SK-MEL-5 (cell line): ENCODE data around the gene TNNI2. TPM values are rescaled to one million over a fixed set of nuclear protein-coding genes. Genes with fewer than 3 reads are reported as not detected.

ENCODE experiments used
- DNase-seq: peaks from one replicate; pipeline ENCODE4 v3.0.0-alpha.2; 2016; ENCODE audit warnings: low read depth, low spot score
- in situ Hi-C: cut with HindIII; loops from 2 replicates; pipeline ENCODE4 v1.10.0; 2016; ENCODE audit warnings: low sequenced_read_pairs, high pct_unique_total_duplicates, low pct_unique_long_range_greater_than_20kb
- small RNA-seq, 2 experiments: library from RNA; depleted of rRNA; stranded (forward); fragments of <200 nt; gene quantifications; one replicate each; pipeline ENCODE3, GENCODE V24; 2014
- total RNA-seq: library from RNA; depleted of rRNA; stranded (reverse); fragments of >200 nt; shearing (Covaris generic); gene quantifications from 2 replicates; pipeline ENCODE4 v1.2.3, GENCODE V29; 2014; rRNA removed

TNNI2 gene
- total RNA-seq, 1 experiment from 2014 or later: not detected

DNA sequence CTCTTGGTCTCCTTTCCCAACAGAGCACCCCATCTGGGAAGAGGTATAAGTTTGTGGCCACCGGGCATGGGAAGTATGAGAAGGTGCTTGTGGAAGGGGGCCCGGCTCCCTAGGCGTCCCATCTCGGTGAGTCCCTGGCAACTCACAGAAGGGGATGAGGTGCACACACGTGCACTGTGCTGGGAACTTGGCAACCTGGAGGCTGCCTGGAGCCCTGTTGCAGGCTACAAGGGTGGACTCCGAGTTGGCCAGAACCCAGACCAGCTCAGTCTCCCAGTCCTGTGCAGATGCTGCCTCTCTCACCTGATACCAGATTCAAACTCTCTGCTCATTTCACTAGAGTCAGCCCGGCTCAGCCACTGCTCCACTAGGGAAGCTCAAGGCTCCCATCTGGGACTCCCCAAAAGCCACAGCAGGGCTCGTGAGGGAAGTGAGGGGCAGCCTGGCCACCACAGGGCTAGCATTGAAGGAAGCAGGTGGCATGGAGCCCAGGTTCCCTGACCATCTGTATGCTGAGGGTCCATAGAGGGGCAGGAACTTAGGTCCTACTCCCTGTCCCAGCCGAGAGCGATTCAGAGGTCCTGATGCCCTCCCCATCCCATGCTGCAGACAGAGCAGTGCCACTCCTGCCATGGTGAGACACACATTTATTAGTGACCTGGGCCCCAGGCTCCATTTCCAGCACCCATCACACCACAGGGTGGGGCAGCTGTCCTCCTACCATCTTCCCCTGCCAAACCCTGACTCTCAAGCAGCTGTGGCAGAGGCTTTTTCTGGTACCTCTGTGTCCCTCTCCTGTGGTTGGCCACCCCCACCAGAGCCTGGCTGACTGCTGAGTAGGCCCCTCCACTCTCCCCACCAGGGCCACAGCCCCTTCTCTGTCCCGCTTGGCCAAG, 48.9 kb downstream of the TNNI2 start:
- no peak for DNase-seq
- in situ Hi-C loops: no loop called here

GRCh38 chr11:1888347-1888753, 49.6 kb downstream of the TNNI2 start:
- no peak for DNase-seq

DNA sequence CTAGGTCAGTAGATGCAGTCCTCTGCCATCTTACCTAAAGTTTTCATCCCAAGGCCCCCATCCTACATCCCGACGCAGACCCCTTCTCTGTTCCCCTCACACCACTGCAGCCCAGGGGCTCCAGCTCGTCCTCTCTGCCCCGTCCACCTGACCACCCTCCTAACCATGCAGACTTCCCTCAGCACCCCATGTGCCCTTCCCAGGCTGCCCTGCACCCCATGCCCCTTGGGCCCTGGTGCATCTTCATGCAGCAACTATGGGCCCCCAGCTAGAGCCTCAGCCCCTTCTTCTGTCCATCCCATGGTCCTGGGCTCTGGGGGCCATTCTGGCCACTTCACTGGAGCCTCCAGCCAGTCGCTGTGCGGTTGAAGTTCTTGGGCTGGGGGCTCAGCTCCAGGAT, 50.0 kb downstream of the TNNI2 start:
- no peak for DNase-seq
- in situ Hi-C loops: no loop called here

More at GRCh38 chr11:1888347-1888753, 49.6 kb downstream of the TNNI2 start:
- in situ Hi-C loops: no loop called here

GRCh38 chr11:1889224-1889930, 50.6 kb downstream of the TNNI2 start:
- no peak for DNase-seq
- in situ Hi-C loops: no loop called here

DNA sequence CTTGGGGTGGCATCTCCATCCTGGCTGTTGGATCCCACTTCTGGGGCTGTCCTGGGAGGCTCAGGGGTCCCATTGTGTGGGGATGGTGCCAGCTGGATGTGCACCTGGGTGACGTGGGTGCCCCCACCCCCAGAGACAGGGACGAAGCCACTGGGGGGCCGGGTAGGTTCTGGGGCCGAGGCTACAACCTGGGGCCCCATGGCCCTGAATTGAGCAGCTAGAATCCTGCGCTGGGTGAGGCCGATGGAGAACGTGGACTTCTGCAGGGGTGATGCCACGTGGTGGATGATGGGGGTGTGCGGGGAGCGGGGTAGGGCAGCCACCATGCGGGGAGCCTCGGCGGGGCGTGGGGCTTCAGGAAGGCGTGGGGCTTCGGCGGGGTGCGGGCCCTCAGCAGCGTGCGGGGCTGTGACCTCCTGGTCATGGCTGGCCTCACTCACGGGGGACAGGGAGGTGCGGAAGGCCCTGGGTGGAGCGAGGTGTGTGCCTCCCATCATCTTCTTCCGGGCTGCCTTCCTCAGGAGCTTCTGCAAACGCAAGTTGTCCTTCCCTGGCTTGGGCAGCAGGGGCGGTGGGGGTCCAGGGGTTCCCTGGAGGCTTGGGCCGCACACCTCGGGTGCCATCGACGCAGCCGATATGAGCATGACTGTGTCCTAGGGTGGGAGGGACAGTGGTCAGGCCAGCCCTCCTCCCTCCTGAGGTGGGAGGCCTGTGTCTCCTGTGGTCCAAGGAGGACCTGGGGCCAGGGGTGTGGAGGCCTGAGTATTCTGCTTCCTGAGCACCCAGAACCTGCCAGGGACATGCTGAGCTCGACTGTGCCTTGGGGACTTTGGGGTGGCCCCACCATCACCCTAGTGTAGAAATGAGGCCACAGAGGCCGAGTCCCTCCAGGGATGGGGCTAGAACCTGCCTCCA, 51.4 kb downstream of the TNNI2 start:
- in situ Hi-C loops: no loop called here
- DNase-seq: no peak

Small RNA genes within 50 kb of the gene (small RNA-seq; reads per million reads assigned to genes)
- gene AC051649.1 (0 reads per million in 2 experiments), gene MIR4298 (0 reads per million in 2 experiments)

Other genes with a start within 250 kb of the TNNI2 start
- 0.26 and 0.72 TPM in 2 replicates for gene KRTAP5-2, start 240.7 kb upstream of the TNNI2 start, total RNA-seq
- not detected in 2 replicates for gene KRTAP5-3, start 230.5 kb upstream of the TNNI2 start, total RNA-seq
- not detected in 2 replicates for gene KRTAP5-4, start 216.8 kb upstream of the TNNI2 start, total RNA-seq
- gene KRTAP5-5, start 209.2 kb upstream of the TNNI2 start, total RNA-seq: not detected in 2 replicates
- gene KRTAP5-6, start 141.8 kb upstream of the TNNI2 start, total RNA-seq: not detected in 2 replicates
- gene IFITM10, start 88.4 kb upstream of the TNNI2 start, total RNA-seq: 0.11 TPM in 1 of 2 replicates, not detected in the other
- gene CTSD, start 75.1 kb upstream of the TNNI2 start, total RNA-seq: 428 and 450 TPM in 2 replicates
- gene SYT8, start 4.0 kb upstream of the TNNI2 start, total RNA-seq: not detected in 2 replicates
- not detected in 2 replicates for gene LSP1, start 14.1 kb downstream of the TNNI2 start, total RNA-seq
- not detected in 2 replicates for gene PRR33, start 52.9 kb downstream of the TNNI2 start, total RNA-seq
- gene TNNT3, start 80.7 kb downstream of the TNNI2 start, total RNA-seq: not detected in 2 replicates
- 169 and 172 TPM in 2 replicates for gene MRPL23, start 108.4 kb downstream of the TNNI2 start, total RNA-seq
- 8.8 and 11.1 TPM in 2 replicates for gene H19, start 158.9 kb downstream of the TNNI2 start, total RNA-seq